ENCODE measurements around the gene SNCAIP. TPM values are rescaled to one million over a fixed set of nuclear protein-coding genes. Genes with fewer than 3 reads are reported as not detected.
A peak's percentile ranks its signal among the peaks of the same experiment; 100 is the strongest.

Gene SNCAIP
- total and polyA plus RNA-seq, 8 donors = 0.45 to 10.6 (median 2.6) TPM; not detected in 1

GRCh38 chr5:122493091-122494021 is 181.3 kb downstream of the SNCAIP start:
- peak; percentile 70 to 85 for DNase-seq
- H3K36me3 ChIP-seq = no peaks in the 10 kb centered on the region
- 29 to 44% (median 33%) methylated on average over 7 to 9 of the region's 9 CpGs for WGBS, 5 donors
- H3K4me1 ChIP-seq = peaks cover 6 to 15% (median 7%) of the 10 kb centered on the region in 4 donors
- no peak overlapping the region for H3K4me3 ChIP-seq
- TF ChIP-seq POLR2AphosphoS5 (IDR thresholded peaks at IDR 0.05) (no peak), POLR2A (IDR thresholded peaks at IDR 0.05) (no peak), EP300 (IDR thresholded peaks at IDR 0.05) (no peak), CTCF (IDR thresholded peaks at IDR 0.05) (no peak)
- no peaks in the 10 kb centered on the region for H3K9me3 ChIP-seq
- H3K27me3 ChIP-seq = no peaks in the 10 kb centered on the region
- peak overlapping the region in 1 of 5 donors; percentile 24 for H3K27ac ChIP-seq
- intact Hi-C loops (cut with DNase I; ENCODE audit: low total_unique reads) = no loop called here

DNA sequence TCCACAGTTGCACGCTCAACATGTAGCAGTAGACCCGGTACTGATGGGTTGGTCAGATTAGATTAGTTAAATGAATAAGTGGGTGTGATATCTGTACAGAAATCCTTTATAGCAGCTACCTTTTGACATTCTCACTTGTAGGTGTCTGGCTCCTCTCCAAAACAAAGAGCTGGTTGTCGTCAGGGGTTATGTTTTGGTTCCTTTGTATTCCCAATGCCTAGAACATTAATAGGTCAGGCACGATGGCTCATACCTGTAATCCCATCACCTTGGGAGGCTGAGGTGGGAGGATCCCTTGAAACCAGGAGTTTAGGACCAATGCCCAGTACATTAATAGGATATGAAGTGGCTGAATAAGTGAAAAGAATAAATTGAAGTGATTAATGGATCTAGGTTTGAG is 182.1 kb downstream of the SNCAIP start:
- Histone ChIP-seq H3K4me1 (peaks cover 6 to 15% (median 7%) of the 10 kb centered on the region in 4 donors), H3K27me3 (no peaks in the 10 kb centered on the region), H3K4me3 (no peak overlapping the region), H3K27ac (no peak overlapping the region), H3K9me3 (no peaks in the 10 kb centered on the region), H3K36me3 (no peaks in the 10 kb centered on the region)
- no peak for DNase-seq
- intact Hi-C loops (cut with DNase I; ENCODE audit: low total_unique reads) = no loop called here
- TF ChIP-seq POLR2AphosphoS5 (IDR thresholded peaks at IDR 0.05) = no peak
- WGBS, 5 donors = 30 to 46% (median 40%) methylated on average over 4 of the region's 4 CpGs

- Histone ChIP-seq H3K27me3 (no peaks in the 10 kb centered on the region), H3K4me3 (no peak overlapping the region), H3K36me3 (no peaks in the 10 kb centered on the region), H3K9me3 (no peaks in the 10 kb centered on the region), H3K4me1 (peaks cover 5 to 11% (median 6%) of the 10 kb centered on the region in 4 donors), H3K27ac (no peak overlapping the region)
- no peak for TF ChIP-seq EP300 (IDR thresholded peaks at IDR 0.05)
- TF ChIP-seq POLR2AphosphoS5 (IDR thresholded peaks at IDR 0.05) = no peak
- no peak for TF ChIP-seq POLR2A (IDR thresholded peaks at IDR 0.05)
- TF ChIP-seq CTCF (IDR thresholded peaks at IDR 0.05) = no peak
- WGBS, 5 donors = 46 to 86% (median 79%) methylated on average over 2 of the region's 2 CpGs
- DNase-seq = peak in 1 of 2 donors; percentile 41
- intact Hi-C loops (cut with DNase I; ENCODE audit: low total_unique reads) = no loop called here
Measured at GRCh38 chr5:122498163-122498562, 186.1 kb downstream of the SNCAIP start.

GRCh38 chr5:122499585-122499984 is 187.5 kb downstream of the SNCAIP start:
- Histone ChIP-seq H3K9me3 (no peaks in the 10 kb centered on the region), H3K36me3 (no peaks in the 10 kb centered on the region), H3K27ac (no peak overlapping the region), H3K4me1 (no peaks in the 10 kb centered on the region), H3K27me3 (no peaks in the 10 kb centered on the region), H3K4me3 (no peak overlapping the region)
- intact Hi-C loops (cut with DNase I; ENCODE audit: low total_unique reads) = no loop called here
- TF ChIP-seq POLR2A (IDR thresholded peaks at IDR 0.05) = no peak
- no peak for TF ChIP-seq POLR2AphosphoS5 (IDR thresholded peaks at IDR 0.05)
- TF ChIP-seq EP300 (IDR thresholded peaks at IDR 0.05) = no peak
- no peak for TF ChIP-seq CTCF (IDR thresholded peaks at IDR 0.05)
- peak in 1 of 2 donors; percentile 23 for DNase-seq

Measured in stomach (tissue), 9 donors.